Prostate gland (tissue), 2 donors: ENCODE results near the gene TNS3.

Experiments used
- CTCF ChIP-seq, 4 experiments: fragments of 200-600 bp in 2 of 4; fragments of 450-650 bp in 2 of 4; sonication (generic) in 2 of 4; IDR thresholded peaks; 1 replicate in 3 of 4; 2 replicates in 1 of 4; pipeline ENCODE4 v1.5.1; 2016 to 2019; ENCODE audit warnings: antibody characterized with exemption in 4 of 4, mild to moderate bottlenecking in 2 of 4, moderate library complexity in 2 of 4
- POLR2A ChIP-seq: fragments of 450-650 bp; IDR thresholded peaks from one replicate; pipeline ENCODE4 v1.6.1; 2016; ENCODE audit warnings: antibody characterized with exemption, mild to moderate bottlenecking

GRCh38 chr7:47298636-47299035 lies 283.3 kb downstream of the TNS3 start:
- TF ChIP-seq CTCF (IDR thresholded peaks at IDR 0.05) (no peak), POLR2A (no peak)
